Measurements from ENCODE around the gene BARHL2.

The BARHL2 gene

DNA sequence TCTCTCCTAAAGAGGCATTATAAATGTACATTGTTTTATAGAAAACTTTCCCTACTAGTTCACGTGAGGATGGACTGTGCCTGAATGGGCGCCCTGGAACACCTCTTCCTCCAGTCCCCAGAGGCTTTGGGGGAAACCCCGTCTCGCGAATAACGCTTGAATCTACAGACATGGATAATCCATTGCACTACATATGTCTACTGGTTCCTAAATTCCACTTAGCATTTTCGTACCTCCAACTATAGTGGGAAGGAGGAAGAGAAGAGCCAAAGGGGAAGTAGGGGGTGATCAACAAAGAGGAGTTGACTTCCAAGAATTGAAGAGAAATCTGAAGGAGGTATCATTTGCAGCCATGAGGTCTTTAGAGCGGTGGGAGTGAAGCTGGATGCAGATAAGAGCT is 11.1 kb downstream of the BARHL2 start:
- Histone ChIP-seq H3K9me3 (ENCODE audit: control insufficient read depth, low read length) (no peaks in the 10 kb centered on the region), H3K4me1 (ENCODE audit: control insufficient read depth, insufficient read depth, low read length) (no peaks in the 10 kb centered on the region), H3K36me3 (ENCODE audit: control insufficient read depth, insufficient read depth, low read length) (no peaks in the 10 kb centered on the region), H3K9ac (ENCODE audit: low read length) (no peak overlapping the region), H3K4me3 (ENCODE audit: low read length) (no peak overlapping the region), H3K27me3 (ENCODE audit: control insufficient read depth, insufficient read depth, low read length) (peaks cover 69% of the 10 kb centered on the region)

DNA sequence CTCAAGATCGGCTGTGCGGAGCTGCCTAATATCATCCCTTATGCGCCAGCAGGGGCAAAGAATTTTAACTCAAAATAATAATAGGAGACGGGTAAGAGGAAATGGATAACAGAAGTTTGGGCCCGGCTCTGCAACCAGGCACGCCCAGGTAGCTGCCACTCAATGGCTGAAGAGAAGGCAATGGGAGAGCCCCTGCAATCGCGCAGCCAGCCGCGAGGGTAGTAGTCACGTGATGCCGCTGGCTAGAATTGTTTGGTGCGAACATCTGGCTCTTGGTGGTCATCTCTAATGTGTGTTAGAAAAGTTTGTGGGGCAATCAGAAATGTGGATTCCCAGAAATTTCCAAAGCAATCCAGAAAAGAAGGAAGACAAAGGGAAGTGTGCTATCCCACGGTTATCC is 12.3 kb downstream of the BARHL2 start:
- no peaks in the 10 kb centered on the region for H3K36me3 ChIP-seq (ENCODE audit: control insufficient read depth, insufficient read depth, low read length)
- peaks cover 57% of the 10 kb centered on the region for H3K27me3 ChIP-seq (ENCODE audit: control insufficient read depth, insufficient read depth, low read length)

GRCh38 chr1:90694846-90695245 is 22.3 kb downstream of the BARHL2 start:
- no peaks in the 10 kb centered on the region for H3K4me1 ChIP-seq (ENCODE audit: control insufficient read depth, insufficient read depth, low read length)
- H3K4me3 ChIP-seq (ENCODE audit: low read length) = no peak overlapping the region
- no peaks in the 10 kb centered on the region for H3K36me3 ChIP-seq (ENCODE audit: control insufficient read depth, insufficient read depth, low read length)
- H3K9ac ChIP-seq (ENCODE audit: low read length) = no peak overlapping the region
- H3K9me3 ChIP-seq (ENCODE audit: control insufficient read depth, low read length) = no peaks in the 10 kb centered on the region
- H3K27me3 ChIP-seq (ENCODE audit: control insufficient read depth, insufficient read depth, low read length) = peaks cover 4% of the 10 kb centered on the region

More for the DNA sequence above, 12.3 kb downstream of the BARHL2 start:
- Histone ChIP-seq H3K4me1 (ENCODE audit: control insufficient read depth, insufficient read depth, low read length) (no peaks in the 10 kb centered on the region), H3K9me3 (ENCODE audit: control insufficient read depth, low read length) (no peaks in the 10 kb centered on the region), H3K4me3 (ENCODE audit: low read length) (no peak overlapping the region), H3K9ac (ENCODE audit: low read length) (no peak overlapping the region)

DNA sequence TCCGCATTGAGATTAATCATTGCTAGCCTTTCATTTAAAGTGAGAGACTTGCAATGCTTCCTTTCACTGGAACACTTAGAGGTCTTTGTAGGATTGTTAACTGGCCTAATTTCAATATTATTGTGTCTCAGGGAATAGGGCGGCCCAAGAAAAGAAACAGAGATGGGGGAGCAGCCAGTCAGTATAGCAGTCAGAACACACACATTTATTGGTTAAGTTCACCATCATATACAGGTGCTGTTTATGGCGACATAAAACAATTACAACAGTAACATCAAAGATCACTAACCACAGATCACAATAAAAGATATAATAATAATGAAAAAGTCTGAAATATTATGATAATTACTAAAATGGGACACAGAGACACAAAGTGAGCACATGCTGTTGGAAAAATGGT is 29.4 kb downstream of the BARHL2 start:
- Histone ChIP-seq H3K9ac (ENCODE audit: low read length) (no peak overlapping the region), H3K27me3 (ENCODE audit: control insufficient read depth, insufficient read depth, low read length) (no peaks in the 10 kb centered on the region), H3K4me1 (ENCODE audit: control insufficient read depth, insufficient read depth, low read length) (no peaks in the 10 kb centered on the region), H3K36me3 (ENCODE audit: control insufficient read depth, insufficient read depth, low read length) (no peaks in the 10 kb centered on the region), H3K9me3 (ENCODE audit: control insufficient read depth, low read length) (no peaks in the 10 kb centered on the region), H3K4me3 (ENCODE audit: low read length) (no peak overlapping the region)

- Histone ChIP-seq H3K4me3 (ENCODE audit: low read length) (no peak overlapping the region), H3K36me3 (ENCODE audit: control insufficient read depth, insufficient read depth, low read length) (no peaks in the 10 kb centered on the region), H3K9ac (ENCODE audit: low read length) (no peak overlapping the region), H3K9me3 (ENCODE audit: control insufficient read depth, low read length) (no peaks in the 10 kb centered on the region), H3K4me1 (ENCODE audit: control insufficient read depth, insufficient read depth, low read length) (no peaks in the 10 kb centered on the region), H3K27me3 (ENCODE audit: control insufficient read depth, insufficient read depth, low read length) (no peaks in the 10 kb centered on the region)
These were observed 41.8 kb downstream of the BARHL2 start for GRCh38 chr1:90675161-90675847.

DNA sequence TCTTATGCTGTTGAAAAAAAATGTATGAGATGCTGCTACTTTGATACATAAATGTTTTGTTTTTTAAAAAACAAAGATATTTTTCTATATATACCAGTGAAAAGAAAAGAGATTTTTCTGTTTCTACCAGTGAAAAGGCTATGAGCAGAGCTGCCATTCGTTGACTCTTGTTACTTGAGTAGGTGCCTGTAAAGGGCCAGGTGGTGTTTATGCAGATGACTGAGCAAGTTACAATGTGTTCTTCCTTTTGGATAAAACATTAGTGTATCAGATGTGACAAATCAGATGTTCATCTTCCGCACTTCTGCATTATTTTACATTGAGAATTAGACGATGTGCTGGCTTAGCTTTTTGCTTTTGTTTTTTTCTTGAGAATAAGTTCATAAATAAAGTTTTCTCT is 45.4 kb downstream of the BARHL2 start:
- Histone ChIP-seq H3K36me3 (ENCODE audit: control insufficient read depth, insufficient read depth, low read length) (no peaks in the 10 kb centered on the region), H3K4me3 (ENCODE audit: low read length) (no peak overlapping the region), H3K9ac (ENCODE audit: low read length) (no peak overlapping the region), H3K9me3 (ENCODE audit: control insufficient read depth, low read length) (no peaks in the 10 kb centered on the region), H3K4me1 (ENCODE audit: control insufficient read depth, insufficient read depth, low read length) (no peaks in the 10 kb centered on the region), H3K27me3 (ENCODE audit: control insufficient read depth, insufficient read depth, low read length) (no peaks in the 10 kb centered on the region)

GRCh38 chr1:90671251-90671650 is 45.9 kb downstream of the BARHL2 start:
- Histone ChIP-seq H3K4me1 (ENCODE audit: control insufficient read depth, insufficient read depth, low read length) (no peaks in the 10 kb centered on the region), H3K9ac (ENCODE audit: low read length) (no peak overlapping the region), H3K36me3 (ENCODE audit: control insufficient read depth, insufficient read depth, low read length) (no peaks in the 10 kb centered on the region), H3K4me3 (ENCODE audit: low read length) (no peak overlapping the region), H3K9me3 (ENCODE audit: control insufficient read depth, low read length) (no peaks in the 10 kb centered on the region), H3K27me3 (ENCODE audit: control insufficient read depth, insufficient read depth, low read length) (no peaks in the 10 kb centered on the region)

Data from mucosa of stomach (tissue), 1 donor.